Pons (tissue), 1 donor: ENCODE measurements around the gene ATP6V1C2.

Experiments
- DNase-seq: peaks from one replicate; pipeline ENCODE4 v3.0.0-alpha.2; 2016; ENCODE audit warnings: low spot score

Gene ATP6V1C2, protein sequence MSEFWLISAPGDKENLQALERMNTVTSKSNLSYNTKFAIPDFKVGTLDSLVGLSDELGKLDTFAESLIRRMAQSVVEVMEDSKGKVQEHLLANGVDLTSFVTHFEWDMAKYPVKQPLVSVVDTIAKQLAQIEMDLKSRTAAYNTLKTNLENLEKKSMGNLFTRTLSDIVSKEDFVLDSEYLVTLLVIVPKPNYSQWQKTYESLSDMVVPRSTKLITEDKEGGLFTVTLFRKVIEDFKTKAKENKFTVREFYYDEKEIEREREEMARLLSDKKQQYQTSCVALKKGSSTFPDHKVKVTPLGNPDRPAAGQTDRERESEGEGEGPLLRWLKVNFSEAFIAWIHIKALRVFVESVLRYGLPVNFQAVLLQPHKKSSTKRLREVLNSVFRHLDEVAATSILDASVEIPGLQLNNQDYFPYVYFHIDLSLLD

DNA sequence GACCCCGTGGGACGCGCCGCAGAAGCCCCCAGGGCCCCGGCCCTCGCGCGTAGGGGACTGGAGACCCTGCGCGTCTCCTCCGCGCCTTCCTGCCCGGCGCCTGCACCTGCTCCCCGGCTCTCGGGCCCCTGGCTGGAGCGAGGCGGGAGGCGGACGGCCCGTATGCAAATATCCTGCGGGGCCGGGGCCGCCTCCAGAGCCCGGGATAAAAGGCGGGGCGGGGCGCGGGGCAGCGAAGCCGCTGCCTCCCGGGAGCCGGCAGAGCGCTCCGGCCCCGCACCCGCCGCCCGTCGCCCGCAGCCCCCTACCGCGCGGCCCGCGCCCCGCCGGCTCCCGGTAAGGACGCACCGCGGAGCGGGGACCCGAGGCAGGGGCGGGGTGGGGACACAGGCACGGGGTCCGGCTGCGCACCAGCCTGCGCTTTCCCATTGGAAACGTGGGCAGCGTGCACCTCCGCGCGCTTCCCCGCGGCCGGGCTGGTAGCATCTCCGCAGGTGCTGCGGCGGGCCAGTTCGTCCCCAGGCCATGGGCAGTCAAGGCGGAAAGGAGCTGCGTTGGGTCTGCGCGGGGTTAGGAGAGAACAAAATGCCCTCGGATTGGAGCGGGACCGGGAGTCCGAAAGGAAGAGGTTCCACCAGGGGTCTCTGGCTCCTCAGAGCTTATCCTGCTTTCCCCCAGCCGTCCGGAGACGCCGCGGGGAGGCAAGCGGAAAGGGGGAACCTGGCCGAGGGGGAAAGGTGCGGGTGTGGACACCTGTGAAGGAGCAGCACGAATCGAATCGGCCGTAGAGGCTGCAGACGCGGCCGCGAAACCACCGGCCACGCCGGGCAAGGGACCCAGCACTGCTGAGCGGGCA, at the start of gene ATP6V1C2:
ATP6V1C2 (plus strand) TSS at position 235 of the 856 bp plus-strand sequence. CDS start 1,220 bp downstream, outside the sequence.
- DNase-seq: no peak

DNA sequence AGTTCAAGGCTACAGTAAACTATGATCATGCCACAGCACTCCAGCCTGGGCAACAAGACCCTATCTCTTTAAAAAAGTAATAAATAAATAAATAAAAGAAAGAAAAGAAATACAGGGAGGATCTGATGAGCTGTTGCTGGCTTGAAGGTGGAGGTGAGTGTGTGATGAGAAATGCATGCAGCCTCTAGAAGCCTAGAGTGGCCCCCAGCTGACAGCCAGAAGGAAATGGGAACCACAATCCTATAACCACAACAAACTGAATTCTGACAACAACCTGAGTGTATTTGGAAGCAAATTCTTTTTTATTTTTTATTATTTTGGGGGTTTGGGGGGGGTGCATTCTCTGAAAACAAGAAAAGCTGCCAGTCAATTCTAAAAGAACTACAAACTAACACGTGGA, 46.3 kb upstream of the ATP6V1C2 start:
- no peak for DNase-seq

DNA sequence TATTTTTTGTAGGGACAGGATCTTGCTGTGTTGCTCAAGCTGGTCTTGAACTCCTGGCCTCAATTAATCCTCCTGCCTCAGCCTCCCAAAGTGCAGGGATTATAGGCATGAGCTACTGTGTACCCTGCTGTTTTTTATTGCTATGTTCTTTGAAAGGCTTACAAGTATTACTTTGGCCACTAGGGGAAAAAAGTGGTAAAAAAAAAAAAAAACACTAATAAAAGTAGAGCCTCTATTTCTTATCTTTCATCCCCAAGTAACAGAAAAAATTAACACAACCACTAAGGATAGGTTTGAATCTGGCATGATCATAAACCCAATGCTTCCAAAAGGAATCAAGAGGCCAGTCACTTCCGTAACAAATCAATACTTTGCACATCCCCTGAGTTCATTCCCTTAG, 43.2 kb upstream of the ATP6V1C2 start:
- no peak for DNase-seq

DNA sequence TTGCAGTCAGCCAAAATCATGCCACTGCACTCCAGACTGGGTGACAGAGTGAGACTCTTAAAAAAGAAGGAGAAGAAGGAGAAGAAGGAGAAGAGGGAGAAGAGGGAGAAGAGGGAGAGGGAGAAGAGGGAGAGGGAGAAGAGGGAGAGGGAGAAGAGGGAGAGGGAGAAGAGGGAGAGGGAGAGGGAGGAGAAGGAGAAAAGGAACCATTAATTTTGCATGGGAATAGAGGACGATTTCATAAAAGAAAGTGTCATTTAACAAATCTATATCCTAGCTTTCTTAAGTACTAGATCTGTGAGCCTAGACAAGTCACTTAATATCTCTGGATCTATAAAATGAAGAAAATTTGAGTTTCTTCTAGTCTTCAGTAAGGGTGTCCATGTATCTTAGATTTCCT, 41.2 kb upstream of the ATP6V1C2 start:
- no peak for DNase-seq

DNA sequence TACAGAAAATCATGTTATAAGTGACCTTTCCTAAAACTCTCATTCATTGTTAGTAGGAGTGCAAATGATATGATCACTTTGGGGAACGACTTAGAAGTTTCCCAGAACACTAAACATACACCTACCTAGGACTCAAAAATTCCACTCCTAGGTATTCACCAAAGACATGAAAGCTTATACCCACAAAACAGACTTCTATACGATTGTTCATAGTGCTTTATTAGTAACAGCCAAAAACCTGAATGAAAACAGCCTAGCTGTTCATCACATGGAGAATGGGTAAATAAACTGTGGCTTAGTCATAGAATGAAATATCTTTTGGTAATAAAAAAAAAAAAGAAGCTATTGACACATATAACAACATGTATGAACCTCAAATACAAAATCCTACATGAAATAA, 40.5 kb upstream of the ATP6V1C2 start:
- no peak for DNase-seq

DNA sequence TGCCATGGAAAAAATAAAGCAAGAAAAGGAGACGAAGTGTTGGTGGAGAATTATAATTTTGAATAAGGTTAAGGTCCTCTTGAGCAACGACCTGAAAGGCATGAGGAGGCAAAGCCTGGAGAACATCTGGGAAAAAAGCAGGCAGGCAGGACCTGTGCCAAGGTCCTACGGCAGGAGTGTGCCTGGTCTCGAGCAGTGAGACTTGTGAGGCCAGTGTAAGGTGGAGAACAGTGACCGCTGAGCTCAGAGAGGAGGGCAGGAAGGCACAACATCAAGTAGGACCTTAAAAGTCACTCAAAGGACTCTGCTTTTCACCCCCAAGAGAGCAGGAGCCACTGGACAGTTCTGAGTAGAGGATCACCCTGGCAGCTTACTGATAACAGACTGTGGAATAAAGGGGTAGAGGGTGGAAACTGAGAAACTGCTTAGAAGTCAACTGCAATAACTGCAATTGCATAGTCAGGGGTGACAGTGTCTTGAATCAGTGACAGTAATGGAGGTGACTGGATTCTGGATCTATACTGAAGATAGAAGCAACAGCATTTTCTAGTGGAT, 35.2 kb upstream of the ATP6V1C2 start:
- no peak for DNase-seq

DNA sequence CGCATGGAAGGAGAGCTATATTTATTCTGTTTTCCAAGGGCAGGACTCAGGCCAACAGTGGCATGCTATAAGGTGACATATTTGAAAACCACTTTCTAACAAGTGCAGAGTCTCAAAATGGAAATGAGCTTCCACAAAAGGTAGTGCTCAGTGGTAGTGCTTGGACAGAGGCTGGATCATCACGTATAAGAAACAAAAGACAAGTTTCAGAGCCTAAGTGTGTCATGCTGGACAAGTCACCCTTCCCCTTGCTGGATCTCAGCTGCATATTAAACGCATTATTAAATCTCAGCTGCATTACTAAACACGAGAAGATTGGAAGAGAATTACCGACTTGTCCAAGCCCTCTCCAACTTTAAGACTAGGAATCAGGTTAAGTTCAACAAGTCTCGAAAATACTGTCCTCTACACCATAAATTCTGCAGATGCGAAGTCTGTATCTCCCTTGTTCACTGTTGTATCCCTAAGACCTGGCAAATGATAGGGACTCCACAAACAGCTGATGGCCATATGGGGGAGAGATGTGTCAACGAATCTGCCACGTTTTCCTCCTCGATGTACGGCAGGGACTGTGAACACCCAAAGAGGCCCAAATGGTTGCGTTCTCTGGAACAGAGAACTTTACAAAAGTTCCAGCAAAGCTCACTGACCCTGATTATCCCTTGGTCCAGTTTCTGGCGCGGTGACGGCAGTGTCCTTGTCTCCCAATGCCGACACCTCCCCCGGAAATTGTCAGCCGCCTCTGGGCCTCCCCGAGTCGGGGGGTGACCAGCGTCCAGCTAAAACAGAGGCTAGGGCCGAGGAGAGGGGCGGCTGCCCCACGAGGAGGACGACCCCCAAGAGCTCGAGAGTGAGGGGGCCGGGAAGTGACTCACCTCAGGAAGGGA, 32.3 kb upstream of the ATP6V1C2 start:
- DNase-seq: peak; percentile 19

DNA sequence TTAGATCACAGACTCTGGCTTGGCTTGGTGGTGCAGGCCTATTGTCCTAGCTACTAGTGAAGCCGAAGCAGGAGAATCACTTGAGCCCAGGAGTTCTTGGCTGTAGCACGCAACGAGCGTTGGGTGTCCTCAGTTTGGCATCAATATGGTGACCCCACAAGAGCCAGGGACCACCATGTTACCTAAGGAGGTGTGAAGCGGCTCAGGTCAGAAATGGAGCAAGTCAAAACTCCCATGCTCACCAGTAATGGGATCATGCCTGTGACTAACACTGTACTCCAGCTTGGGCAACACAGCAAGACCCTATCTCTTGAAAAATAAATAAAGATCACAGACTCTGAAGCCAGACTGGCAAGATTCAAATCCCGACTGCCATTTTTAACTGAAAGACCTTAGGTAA, 29.9 kb upstream of the ATP6V1C2 start:
- no peak for DNase-seq

DNA sequence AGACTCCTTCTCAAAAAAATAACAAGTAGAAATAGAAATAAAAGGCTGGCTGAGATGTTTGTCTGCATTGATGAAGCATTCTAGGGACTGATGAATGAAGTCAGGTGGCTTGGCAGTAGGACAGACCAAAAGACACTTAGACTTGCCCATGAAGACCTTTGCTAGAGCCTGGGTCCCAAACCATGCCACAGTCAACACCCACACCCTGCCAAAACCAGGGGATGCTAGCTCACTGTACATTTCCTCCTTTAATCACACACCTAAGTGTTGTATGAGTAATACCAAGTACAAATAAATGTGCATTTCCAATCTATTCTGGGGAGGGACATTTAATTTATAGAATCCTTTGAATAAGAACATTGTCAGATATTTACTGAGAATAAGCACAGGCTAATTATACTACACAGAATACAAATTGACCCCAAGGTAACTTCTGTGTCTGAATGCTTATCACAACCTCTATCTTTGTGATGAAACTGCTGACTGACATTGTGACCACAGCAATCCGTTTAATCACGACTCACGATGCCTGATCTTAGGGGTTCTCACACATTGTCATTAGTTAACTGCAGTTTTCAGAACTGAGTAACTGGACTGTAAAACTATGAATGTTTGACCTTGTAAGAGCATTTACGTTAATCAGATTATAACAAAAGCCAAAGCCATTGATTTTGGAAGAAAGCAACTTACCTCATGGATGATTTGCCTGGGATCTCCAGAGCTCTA, 21.2 kb upstream of the ATP6V1C2 start:
- no peak for DNase-seq

DNA sequence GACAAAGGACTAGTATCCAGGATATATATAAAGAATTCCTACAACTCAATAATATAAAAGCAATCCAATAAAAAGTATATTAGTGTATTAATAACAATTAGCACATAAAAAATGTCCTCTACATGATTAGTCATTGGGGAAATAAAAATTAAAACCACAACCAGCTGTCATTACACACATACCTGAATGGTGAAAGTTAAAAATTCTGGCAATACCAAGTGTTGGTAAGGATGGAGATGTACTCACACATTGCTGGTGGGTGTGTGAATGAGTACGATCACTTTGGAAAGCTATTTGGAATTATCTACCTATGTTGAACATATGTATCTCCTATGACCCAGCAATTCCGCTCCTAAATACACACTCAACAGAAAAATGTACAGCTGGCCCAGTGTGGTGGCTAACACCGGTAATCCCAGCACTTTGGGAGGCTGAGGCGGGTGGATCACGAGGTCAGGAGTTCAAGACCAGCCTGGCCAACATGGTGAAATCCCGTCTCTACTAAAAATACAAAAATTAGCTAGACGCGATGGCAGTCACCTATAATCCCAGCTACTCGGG, 17.3 kb upstream of the ATP6V1C2 start:
- DNase-seq: no peak

DNA sequence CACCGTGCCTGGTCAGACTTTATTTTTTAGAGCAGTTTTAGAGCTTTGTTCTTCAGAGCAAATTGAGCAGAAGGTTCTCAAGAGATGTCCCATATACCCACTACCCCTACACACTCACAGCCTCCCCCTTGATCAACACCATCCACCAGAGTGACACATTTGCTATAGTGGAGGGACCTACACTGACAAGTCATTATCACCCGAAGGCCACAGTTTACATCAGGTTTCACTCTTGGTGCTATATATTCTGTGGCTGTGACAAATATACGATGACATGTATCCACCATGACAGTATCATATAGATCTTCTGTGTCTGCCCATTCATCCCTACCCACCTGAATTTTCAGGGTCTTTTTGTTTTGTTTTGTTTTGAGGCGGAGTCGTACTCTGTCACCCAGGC, 15.4 kb upstream of the ATP6V1C2 start:
- no peak for DNase-seq

DNA sequence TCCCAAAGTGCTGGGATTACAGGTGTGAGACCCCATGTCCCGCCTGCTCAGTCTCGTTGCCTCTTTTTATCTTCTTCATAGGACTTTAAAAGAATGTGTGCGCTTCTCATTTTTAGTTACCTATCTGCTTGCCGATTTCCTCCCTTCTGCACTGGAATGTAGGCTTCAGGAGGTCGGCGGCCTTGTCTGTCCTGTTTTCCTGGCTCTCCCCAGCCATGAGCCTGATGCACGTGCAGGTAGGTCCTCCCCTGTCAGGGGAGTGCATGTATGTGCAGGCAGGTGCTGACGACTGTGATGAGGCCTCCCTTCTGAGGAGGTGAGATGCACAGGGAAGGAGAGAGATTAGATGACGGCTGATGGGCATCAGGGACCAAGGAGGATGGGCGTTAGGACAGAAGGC, 13.6 kb upstream of the ATP6V1C2 start:
- no peak for DNase-seq

DNA sequence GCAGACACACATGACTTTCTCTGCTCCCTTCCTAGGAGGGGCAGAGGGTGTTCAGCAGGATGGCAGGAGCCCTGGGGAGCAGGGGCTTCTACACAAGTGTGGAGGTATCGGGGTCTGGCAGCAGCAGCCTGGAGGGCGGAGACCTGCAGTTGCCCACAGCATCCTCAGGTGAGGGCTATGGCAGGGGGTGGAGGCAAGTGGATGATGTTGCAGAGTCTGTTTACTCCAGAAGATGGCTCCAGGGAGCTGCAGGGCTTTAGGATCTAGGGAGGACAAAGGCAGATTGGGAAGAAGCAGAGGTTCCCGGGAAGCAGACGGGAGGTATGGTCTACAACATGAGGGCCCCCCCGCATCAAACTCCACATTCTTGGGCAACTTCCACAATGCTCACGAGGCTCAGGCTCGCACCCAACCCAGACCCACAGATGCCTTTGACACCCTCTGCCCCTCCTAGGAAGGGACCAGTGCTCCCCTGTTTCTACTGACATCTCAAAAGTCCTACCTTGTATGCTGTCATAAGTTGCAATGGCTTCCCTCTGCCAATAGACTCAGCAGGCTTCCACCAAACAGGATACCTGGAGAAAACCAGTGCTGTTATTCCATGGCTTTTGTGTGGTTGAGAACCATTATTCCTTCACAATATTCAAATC, 12.0 kb upstream of the ATP6V1C2 start:
- DNase-seq: no peak

DNA sequence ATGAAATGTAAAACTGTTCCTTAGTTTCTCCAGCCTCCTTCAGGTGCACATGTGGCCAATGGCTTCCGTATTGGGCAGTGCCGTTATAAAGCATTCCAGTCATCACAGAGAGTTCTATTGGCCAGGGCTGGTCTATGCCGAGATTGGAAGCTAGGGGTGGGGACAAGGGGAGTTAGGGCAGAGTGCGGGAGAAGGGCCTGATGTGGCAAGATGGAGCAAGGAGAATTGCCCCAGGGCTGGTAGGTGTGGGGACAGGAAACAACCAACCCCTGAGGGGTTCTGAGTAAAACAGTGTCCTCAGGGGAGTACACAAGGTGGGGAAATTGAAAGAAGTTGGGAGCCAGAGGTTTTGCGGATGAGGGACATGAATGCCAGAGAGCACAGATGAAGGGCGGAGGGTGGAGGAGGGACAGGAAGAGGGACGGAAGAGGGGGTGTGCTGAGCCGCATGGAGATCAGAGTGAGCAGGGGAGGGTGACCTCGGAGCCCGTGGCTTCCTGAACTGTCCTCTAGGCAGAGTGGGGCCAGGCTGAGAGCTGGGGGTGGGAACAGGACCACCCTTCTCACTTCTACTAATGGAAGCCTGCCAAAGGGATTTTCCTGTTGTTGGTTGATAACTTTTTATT, 9.1 kb upstream of the ATP6V1C2 start:
- DNase-seq: no peak

DNA sequence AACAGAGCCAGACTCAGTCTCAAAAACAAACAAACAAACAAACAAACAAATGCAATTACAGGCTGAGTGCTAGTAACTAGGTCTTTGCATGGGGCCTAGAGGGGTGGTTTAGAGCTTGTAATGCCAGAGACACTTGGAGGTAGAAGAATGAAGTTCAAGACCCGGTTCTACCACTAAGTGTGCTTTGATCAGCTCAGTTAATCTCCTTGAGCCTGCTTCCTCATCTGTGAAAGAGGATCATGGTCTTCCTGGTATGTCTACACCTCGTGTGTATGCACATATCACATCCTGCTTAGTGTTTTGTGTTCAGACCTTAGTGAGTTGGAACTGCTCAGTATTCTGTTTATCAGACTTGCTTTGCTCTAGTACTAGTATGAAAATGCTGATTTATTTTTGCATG, 4.8 kb upstream of the ATP6V1C2 start:
- no peak for DNase-seq

DNA sequence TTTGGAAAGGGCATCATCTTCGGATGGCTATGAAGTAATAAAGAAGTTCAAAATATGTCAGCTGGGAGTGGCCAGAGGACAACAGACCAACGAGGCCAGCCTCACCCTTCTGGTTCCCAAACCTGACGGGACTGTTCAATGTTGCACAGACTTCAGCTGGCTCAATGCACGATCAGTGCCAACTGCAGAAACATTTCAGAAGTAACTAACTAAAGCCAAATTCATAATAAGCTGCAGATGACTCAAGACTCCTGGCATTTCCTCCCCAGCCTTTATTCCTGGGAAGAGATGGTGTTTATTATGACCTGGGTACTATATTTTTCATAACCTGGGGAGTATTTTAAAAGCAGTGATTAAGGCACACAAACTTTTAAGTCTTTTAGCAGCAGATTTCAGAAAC, 3.8 kb upstream of the ATP6V1C2 start:
- no peak for DNase-seq

DNA sequence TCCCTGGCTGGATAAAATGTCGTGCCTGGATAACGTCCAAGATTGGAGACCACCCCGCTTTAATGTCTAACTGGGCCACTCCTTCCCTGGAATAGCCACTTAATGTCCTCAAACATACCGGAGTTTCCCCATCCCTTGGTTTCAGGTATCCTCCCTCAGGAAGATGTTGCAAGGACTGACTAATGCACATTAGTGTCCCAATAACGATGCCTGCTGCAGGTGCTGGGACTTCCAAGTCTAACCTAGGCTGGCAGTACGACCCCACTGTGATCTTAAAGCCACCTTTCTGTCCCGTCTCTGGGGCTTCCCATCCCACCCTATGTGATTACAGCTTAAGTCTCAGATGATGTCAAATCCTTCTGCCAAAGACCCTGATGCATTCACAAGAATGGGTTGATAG, 1.1 kb upstream of the ATP6V1C2 start:
- DNase-seq: no peak

DNA sequence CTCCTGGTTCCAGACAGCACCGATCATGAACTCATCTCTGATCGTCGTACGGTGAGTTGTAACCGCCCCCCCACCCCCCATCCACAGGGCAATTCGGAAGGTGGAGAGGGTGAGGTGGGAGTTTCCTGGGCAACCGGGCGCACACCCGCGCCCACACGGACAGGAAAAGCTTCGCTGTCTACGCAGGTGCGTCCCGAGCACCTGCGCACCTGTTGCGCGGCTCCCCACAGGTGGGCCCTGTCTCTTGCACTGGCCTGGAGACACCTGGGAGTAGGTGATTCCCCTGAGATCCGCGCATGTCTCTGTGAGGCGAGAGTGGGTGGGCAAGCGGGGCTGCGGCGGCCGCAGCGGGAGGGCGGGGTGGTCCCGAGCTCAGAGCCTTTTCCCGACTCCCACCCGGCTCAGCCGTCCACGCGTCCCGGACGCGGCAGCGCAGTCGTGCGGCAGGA, 459 bp upstream of the ATP6V1C2 start:
- no peak for DNase-seq

DNA sequence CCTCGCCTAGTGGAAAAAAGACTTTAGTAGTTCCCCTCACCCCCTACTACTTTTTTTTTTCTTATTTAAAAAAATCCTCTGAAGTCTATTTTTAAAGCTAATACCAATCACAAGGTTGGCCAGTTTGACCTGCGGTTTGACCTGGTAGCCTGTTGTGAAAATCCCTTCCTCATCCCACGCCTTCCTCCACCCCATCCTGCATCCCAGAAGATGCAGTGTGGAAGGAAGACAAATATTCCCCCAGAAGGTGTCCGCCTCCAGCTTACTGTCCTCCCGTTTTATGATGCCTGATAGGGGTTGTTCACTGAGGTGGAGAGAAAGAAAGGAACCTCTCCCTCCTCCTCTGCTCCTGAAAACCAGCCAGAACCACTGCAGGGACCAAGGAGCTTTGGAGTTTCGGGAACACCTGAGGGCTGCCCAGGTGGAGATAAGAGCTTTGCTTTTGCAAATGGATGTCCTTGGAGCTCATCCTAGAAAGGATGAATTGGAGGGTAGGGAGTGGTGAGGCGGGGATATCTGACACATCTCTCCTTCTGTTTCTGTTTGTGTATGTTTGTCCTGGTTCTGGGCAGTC, 909 bp downstream of the ATP6V1C2 start:
- DNase-seq: no peak
